ENCODE results near the gene RASAL3.

GRCh38 chr19:15439821-15440641 lies 24.3 kb downstream of the RASAL3 start:
- TF ChIP-seq ZFP36 (IDR thresholded peaks at IDR 0.05; ENCODE audit: borderline replicate concordance, partially characterized antibody), result no peak
- TF ChIP-seq KDM1A (IDR thresholded peaks at IDR 0.05; ENCODE audit: low read depth), result no peak
- TF ChIP-seq CTCF (IDR thresholded peaks at IDR 0.05), result no peak
- no peak for TF ChIP-seq BCL3 (IDR thresholded peaks at IDR 0.05)
- no peak for TF ChIP-seq CHD2 (IDR thresholded peaks at IDR 0.05; ENCODE audit: low read length, partially characterized antibody)
- no peak for TF ChIP-seq EP300 (IDR thresholded peaks at IDR 0.05)
- TF ChIP-seq NR3C1 (IDR thresholded peaks at IDR 0.05), result no peak
- TF ChIP-seq, protein P1, sequence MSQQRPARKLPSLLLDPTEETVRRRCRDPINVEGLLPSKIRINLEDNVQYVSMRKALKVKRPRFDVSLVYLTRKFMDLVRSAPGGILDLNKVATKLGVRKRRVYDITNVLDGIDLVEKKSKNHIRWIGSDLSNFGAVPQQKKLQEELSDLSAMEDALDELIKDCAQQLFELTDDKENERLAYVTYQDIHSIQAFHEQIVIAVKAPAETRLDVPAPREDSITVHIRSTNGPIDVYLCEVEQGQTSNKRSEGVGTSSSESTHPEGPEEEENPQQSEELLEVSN (IDR thresholded peaks at IDR 0.05; ENCODE audit: borderline replicate concordance, low read depth), result no peak
- no peak for TF ChIP-seq RNF2 (IDR thresholded peaks at IDR 0.05; ENCODE audit: borderline replicate concordance, low read depth)
- TF ChIP-seq MYC (IDR thresholded peaks at IDR 0.05; ENCODE audit: borderline replicate concordance, low read length), result no peak
- TF ChIP-seq POLR2A (IDR thresholded peaks at IDR 0.05; ENCODE audit: low read length), result no peak
- TF ChIP-seq POLR2AphosphoS2 (conservative IDR thresholded peaks at IDR 0.05; ENCODE audit: low read length), result no peak
- no peak for TF ChIP-seq RAD21 (conservative IDR thresholded peaks at IDR 0.05 in 1 of 2, IDR thresholded peaks at IDR 0.05 in 1 of 2)
